GM21526 (cell line): ENCODE measurements around the gene ZNF462.

Experiments
- ATAC-seq: cut with Tn5 transposase; IDR thresholded peaks from one replicate; pipeline ENCODE4 v1.9.1; 2021; ENCODE audit warnings: moderate library complexity; ENCODE audit not compliant: unreplicated experiment, low FRiP score

The ZNF462 gene

DNA sequence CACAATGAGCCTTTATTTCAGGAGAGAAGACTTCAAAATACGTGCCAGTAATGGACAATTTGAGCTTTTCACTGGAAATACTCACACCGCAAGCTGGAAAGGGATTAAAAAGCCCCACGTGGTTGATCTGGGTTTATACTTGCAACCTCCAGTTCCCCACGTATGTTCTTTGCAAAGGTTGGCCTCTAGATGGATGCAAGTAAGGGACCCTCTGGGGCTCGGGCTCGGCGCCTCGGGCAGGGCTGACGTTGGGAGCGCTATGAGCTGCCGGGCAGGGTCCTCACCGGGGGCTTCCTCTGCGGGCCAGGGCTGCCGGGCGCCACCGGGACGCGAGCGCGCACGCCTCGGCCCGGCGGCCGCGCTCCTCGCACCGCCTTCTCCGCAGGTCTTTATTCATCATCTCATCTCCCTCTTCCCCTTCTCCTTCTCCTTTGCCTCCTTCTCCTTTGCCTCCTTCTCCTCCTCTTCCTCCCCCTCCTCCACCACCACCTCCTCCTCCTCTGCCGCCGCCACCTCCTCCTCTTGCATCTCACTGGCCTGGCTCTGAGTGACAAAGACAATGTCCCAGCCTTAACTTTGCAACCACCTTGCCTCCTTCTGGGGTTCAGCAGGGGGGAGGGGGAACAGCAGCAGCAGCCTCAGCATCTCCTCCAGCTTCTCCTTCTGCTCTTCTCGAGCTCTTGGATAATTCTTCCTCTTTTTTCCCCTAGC lies 701 bp upstream of the ZNF462 start:
- ATAC-seq, result no peak

DNA sequence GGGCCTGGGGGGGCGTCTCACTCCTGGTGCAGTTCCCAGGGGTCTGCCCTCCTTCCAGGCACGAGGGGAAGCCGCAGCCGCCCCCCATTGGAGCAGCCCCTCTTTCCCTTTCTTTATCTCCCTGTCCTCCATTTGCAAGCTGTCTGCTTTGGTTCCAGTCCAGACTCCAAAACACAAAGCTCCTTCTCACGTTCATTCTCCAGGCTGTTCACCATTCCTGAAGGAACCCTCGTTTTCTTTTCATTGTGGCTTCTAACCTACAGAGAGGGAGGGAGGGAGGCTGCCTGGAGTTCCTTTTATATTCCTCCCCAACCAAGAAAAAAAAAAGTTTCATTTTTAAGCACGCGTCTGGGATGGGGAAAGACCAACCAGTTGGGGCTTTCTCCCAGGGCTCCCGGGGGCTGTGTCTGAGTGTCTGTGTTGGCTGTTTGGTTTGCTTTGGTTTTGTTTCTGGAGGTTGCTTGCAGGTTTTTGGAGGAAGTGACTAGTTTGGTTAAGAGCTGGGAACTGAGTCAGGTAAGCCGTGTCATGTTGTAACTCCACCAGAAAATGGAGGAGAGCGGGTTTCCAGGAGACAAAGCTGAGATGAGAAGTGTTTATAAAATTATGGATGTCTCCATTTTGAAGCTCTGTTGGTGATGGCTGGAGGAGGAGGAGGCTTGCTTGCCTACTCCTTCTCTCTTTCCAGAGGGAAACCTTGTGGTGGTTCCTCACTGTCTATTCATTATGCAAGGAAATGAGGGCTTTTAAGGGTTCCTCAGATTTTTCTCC lies 1.6 kb downstream of the ZNF462 start:
- no peak for ATAC-seq

DNA sequence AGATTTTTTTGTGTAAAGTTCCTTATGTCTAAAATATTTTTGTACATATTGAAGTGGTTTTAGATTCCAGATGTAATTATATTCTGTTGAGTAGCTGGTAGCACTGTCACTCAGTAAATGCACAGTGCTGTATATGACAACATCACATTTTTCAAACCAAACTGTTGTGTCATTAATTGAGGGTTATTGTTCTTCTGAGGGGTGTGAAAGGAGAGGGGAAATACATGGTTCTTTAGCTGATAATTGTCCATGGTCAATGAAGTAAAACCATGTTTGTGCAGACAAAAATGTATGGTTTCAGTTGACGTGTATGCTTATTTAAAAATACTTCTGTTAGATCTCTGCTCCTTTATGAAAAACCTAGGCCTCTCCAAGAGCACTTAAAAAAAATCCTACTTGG lies 3.3 kb downstream of the ZNF462 start:
- no peak for ATAC-seq

DNA sequence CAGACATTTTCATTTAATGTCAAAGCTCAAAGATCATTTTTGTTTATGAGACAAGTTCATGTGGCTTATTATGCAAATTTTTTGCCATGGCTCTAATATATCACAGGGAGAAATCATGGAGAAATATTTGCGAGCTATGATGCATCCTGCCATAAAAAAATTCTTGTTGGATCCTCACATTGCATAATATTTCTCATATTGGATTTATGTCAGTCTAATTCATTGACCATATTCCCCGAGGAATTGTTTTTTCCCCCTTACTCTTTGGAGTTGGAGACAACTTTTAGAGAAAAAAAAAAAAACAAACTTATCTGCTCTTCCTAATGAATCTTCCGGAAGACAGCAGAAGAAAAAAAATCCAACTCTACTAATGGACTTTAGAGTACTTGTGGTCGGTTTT lies 4.3 kb downstream of the ZNF462 start:
- ATAC-seq, result no peak

DNA sequence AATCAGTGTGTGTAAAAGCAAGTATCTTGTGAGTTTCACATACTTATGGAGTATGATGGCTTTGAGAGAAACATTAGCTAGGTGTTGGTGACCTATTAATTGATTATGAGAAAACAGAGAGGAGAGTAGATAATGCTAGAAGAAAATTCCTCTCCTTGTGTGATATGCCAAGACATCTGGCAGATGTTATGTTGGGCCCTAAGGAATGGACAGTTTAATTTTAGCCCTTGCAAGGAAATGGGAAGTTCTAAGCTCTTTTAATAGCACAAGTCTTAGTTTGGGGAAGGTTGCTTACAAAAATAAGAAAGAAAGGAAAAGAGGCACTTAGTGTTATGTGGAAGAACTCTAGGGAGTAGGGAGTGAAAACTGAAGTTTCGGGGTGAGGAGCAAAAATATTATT lies 5.1 kb downstream of the ZNF462 start:
- ATAC-seq, result no peak

DNA sequence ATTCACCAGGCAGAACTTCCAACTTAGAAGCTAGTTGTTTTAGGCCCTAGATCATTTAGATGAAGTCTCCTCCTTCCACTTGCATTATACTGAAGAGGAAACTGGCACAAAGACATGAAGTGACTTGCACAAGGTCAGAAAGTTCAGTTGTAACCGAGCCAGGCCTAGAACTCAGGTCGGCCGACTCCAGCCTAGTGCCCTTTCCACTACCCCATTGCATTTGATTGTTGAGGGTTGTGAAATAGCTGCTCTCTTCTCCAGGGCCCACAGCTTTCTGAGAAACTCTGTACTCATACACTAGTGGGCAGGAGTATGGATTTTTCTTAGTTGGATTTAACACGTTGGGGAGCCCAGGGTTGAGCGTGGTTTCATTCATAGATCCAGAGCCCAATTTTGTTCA lies 5.6 kb downstream of the ZNF462 start:
- ATAC-seq, result no peak

DNA sequence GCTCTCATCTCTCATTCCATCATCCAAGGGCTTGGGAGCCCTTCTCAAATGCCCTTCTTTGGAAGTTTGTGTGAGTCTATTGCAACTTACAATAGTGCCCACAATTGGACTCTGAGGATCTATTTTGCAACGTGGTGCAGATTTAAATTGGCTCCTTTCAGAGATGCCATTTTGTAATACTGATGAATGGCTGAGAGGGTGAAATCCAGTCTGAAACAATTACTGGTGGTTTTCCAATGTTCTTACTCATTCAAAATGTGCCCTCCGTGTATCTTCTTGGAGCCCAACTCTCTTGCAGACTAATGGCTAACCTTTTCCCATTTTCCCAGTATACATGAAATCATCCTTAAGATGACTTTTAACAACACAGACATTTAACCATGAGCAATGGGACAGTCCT lies 6.1 kb downstream of the ZNF462 start:
- ATAC-seq, result no peak

DNA sequence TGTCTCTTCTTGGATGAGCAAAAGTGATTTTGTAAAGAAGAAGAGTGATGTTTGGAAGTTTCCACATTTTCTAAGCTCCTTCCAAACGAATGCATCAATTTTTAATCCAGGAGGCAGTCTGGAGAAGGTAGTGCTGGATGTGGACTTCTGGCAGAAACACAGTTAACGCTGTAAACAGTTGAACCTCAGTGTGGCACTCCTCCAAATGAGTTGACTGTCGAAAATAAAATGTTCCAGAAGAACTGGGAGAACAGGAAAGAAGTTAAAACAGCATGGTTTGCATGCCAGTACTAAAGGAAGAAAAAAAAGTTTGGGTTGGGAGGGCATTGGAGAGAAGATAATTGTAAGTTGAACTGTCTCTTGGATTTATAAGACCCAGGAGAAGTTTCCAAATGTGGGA lies 6.5 kb downstream of the ZNF462 start:
- ATAC-seq, result no peak

DNA sequence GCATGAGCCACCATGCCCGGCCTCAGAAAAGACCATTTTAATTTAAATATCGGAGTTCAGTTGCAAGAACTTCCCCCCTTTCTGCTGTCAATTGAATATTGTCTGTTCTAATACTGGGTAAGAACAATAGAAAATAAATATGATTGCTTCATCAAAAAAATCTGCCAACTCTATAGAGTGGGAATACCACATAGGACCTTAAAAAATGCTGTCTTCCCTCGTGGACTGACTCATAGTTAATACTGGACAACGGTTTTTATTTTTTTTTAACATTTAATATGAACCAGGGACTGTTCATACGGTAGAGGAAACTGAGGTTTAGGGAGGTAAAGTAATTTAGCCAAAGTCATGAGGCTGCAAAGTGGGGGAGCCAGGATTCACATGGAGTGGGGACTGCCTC lies 9.7 kb downstream of the ZNF462 start:
- ATAC-seq, result no peak

DNA sequence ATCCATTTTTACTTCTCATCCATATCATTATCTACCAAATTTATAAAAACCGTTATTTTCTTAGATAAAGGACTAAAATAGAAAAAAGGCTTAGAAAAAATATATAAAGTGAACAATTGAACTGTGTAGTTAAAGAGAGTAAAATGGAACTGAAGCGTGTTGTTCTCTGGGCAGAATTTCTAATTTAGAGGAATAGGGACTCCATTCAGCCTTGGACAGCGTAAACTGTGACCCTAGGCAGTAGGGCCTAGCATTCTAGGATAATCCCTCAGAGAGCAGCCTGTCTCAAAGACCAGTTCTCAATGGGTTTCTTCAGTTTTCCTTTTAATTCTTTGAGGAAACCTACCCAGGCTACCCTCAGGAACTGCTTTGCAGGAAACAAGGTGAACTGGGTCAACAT lies 11.1 kb downstream of the ZNF462 start:
- ATAC-seq, result no peak

DNA sequence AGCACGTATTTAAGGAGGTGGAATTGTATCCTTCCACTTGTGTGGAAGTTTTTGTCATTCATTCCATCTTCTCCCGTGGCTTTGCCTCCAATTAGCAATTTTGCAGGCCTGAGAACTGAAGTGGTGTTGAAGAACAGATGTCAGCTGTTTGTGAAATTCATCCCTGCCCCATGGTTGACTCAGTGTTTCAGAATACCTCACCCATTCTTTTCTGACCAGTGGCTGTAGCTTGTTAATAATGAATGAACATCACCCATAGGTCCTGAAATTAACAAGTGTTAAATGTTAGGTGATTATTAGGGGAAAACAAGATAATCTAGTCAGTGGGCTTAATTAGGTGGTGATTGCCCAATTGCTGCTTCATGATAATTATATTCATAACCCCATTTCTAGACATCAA lies 11.7 kb downstream of the ZNF462 start:
- ATAC-seq, result no peak

DNA sequence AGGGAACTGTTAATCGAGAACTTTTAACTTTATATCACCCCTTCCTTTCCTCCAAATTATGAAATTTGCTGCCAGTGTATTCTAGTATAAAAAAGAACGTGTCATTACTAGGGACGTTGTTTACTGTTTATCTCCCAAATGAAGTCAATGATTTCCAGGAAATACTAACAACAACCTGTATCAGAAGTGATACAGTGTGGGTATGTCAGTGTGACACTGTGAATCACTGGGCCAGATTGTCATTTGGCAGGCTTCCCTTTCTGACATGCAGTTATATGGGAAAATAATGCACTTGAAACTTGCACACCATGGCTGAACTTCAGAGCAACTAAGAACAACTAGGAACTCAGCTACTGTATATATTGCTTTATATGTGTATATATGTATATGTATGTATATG lies 12.6 kb downstream of the ZNF462 start:
- no peak for ATAC-seq

DNA sequence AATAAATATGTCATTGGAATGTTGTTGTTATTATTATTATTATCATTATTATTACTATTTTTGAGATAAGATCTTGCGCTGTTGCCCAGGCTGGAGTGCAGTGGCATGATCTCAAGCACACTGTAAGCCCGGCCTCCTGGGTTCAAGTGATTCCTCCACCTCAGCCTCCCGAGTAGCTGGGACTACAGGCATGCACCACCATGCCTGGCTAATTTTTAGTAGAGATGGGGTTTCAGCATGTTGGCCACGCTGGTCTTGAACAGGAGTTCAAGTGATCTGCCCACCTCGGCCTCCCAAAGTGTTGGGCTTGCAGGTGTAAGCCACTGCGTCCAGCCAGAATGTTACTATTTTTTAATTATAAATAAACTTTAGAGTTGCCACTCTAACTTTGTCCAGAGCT lies 14.4 kb downstream of the ZNF462 start:
- ATAC-seq, result no peak

DNA sequence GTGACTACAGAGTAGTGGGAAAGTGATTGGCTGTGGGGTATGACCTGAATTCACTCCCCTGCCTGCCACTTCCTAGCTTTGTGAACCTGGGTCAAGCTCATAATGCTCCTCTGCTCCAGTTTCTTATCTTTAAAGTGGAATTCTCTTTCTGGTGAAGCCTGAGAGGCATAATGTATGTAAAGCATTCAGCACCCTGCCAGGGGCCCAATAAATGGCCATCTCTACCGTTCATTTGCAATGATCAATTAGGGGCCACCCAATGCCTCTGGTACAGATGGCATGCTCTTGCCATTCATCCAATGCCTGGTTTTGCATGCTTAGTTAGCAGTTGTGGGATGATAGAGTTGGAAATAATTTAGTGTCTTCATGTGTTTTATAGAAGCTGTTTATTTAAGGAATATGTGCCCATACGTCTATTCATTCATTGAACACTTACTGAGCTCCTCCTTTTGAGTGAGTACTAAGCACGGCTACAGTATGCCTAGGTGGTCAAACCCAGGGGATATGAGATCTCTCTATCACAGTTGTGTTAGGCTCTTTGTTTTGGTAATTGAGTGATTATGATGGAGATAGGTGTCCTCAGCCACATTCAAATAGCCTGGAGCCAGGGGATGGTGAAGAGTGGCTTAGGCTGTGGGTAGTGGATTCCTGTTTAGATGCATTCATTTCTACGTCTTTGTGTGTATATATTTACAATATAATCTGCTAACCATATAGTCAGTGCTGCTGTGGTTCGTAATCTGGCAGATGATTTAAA lies 15.3 kb downstream of the ZNF462 start:
- ATAC-seq, result no peak

DNA sequence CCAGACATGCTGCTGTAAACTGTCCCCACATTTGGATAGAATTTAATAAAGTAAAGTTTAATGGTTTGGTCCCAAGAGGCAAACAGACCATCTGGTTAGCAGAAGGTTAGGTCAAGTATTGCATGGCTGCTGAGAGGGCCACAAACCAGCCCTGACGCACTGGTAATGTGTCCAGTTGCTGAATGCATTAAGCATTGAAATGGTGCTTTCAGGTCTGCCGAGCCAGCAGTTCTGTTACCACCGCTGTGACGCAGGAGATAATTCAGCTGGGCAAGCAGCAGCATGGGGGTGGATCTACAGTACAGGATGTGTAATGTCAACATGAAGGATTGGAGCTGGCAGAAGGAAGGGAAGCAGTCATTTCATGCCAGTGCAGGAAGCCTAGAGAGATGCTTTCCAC lies 16.0 kb downstream of the ZNF462 start:
- no peak for ATAC-seq

DNA sequence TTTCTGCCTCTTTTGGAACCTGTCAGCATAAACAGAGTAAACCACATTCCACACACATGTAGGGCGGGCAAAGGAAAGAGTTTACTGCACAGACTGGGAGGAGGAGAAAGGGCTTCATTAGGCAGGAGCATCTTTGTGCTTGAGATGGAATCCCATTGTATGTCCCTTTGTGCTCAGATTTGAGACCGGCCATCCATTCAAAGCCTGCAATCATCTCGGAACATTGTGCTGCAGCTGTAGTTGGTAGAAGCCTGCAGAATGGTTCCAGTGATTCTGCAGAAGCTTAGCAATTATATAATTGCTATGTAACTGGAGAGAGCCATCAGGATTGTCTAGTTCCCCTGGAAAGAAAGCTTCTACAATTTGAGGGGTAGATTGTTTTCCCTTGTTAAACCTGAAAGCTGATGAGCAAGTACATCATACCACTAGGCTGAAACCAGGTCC lies 16.5 kb downstream of the ZNF462 start:
- ATAC-seq, result no peak

DNA sequence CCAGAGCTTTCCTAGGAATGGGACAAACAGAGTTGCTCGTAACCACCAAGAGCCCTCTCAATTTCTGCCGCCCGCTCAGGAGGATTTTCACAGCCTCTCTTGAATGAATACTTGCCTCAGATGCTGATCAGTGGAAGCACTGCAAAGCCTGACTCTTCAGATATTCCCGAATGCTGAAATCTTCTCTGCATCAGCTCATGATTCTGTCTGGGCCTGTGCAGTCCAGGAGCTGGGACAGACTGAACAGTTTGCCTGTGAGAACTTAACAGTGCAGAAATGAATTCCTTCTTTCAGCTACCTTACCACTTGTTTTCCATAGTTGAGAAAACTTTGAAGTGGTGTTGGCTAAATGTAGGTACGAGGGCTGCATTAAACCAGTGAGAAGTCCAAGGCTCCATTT lies 17.1 kb downstream of the ZNF462 start:
- no peak for ATAC-seq

DNA sequence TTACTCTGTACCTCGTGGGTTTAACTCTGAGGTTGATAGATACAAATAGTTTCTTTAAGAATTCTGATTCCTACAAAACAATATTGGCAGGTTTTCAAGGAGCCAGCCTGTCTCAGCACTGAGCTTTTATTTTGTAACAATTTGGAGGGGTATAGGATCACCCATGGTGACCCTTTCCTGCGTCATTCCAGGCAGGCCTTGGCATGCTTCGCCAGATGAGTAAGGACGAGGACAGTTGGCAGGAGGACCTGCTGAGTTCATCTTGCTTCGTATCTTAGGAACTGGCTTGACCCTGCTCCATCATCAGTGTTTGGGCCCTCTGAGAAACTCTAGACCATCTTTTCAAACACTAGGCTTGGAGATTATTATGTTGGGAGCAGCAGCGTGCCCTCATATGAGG lies 17.9 kb downstream of the ZNF462 start:
- ATAC-seq, result no peak

DNA sequence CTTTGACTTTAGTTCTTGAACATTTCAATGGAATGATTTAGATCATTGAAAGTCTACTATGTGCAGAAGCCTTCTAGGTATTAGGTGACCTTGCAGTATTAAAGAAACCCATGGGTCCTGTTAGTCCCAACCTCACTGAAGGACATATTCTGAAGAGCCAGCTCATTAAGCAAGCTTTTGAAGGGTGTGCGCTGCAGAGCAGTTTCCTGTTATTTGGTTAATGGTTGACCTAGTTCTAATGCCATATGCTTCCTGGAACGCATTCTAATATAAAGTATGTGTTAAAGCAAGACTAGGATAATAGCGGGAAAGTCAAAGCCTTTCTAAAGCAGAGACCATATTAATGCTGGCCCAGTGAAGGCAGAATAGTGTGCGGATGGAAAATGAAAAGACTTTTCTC lies 20.1 kb downstream of the ZNF462 start:
- no peak for ATAC-seq

DNA sequence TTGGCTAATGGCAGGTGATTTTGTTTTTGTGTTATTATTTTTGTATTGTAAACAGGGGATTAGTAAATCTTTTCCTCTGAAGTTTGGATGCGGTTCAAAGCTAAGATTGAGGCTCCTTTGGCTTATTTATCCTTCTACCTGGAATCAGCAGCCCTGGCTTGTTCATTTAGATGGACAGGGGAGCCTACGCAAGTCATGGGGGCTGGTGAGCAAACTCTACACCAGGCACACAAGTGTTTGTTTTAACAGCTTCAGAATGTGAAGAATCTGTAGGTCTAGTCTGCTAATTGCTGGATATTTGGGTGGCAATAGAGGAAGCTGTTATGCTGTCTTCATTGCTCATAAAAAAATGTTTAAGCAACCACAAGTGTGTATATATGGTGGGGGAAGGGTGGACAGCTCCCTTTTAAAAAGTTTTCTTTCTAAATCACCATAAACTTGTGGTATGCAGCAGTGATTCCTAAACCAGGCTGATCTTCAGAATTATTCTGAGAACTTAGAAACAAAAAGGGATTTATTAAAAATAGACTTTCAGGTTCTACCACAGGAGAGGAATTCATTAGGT lies 20.7 kb downstream of the ZNF462 start:
- ATAC-seq, result no peak

DNA sequence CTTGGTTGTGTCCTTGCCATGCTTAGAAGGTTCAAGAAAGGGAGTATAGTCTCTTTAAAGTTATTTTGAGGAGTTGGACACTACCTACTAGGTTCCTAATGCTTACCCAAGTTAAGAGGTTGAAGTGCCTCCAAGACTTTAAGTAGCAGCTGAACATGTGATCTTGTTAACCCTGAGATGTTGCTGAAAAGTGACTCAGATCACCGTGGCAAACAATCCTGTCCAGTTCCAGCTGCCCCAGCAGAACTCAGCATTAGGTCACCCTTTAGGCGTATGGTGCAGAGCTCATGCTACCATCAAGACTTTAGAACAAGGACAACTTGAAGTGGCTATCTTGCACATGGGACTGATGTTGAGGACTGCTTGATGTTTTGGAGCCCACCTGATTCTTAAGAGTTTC lies 22.5 kb downstream of the ZNF462 start:
- no peak for ATAC-seq
